OCI-LY1 (cell line): ENCODE measurements around the gene OLA1.

Source experiments
- CTCF ChIP-seq: fragments of 200-600 bp; sonication (generic), shearing (Covaris generic); IDR thresholded peaks from 2 replicates; pipeline ENCODE4 v1.5.1; 2017; ENCODE audit warnings: mild to moderate bottlenecking, antibody characterized with exemption, low read length, moderate library complexity, mixed read lengths
- EZH2 ChIP-seq: fragments of 200-600 bp; sonication (generic), shearing (Covaris generic); IDR thresholded peaks from 2 replicates; pipeline ENCODE4 v1.8.0; 2017; ENCODE audit warnings: borderline replicate concordance, mixed run types, mild to moderate bottlenecking, antibody characterized with exemption, low read length, moderate library complexity, mixed read lengths

GRCh38 chr2:174028935-174029334 is 219.4 kb downstream of the OLA1 start:
- TF ChIP-seq CTCF (no peak), EZH2 (no peak)
